IPS DF 6.9 (cell line): ENCODE measurements around the gene CALML3.

Experiments
- DNase-seq: peaks from one replicate; pipeline ENCODE4 v3.0.0-alpha.2; 2013; ENCODE audit warnings: low read depth, low spot score
- H3K27ac ChIP-seq: one replicate; pipeline ENCODE4 v1.5.1; 2013; ENCODE audit warnings: low read length, control low read depth
- H3K27me3 ChIP-seq: 2 replicates; pipeline ENCODE4 v1.6.1; 2013; ENCODE audit warnings: mild to moderate bottlenecking, low read length; ENCODE audit not compliant: control insufficient read depth, insufficient read depth
- H3K36me3 ChIP-seq: 2 replicates; pipeline ENCODE4 v1.6.1; 2013; ENCODE audit warnings: low read length; ENCODE audit not compliant: control insufficient read depth, insufficient read depth
- H3K4me1 ChIP-seq: 2 replicates; pipeline ENCODE4 v1.6.1; 2013; ENCODE audit warnings: low read length; ENCODE audit not compliant: control insufficient read depth, insufficient read depth
- H3K4me3 ChIP-seq: 2 replicates; pipeline ENCODE4 v1.5.1; 2013; ENCODE audit warnings: mild to moderate bottlenecking, low read length
- H3K9me3 ChIP-seq: 2 replicates; pipeline ENCODE4 v1.6.1; 2013; ENCODE audit warnings: low read length, inconsistent platforms; ENCODE audit not compliant: control insufficient read depth, insufficient read depth
- WGBS: extraction: QIAGEN DNeasy Blood & Tissue Kit; methylation state at CpG from one replicate; pipeline ENCODE4 v1.1.7; 2013; ENCODE audit warnings: mixed read lengths, missing lambda C conversion rate; ENCODE audit not compliant: insufficient read length, insufficient coverage; 5-methylcytosine and 5-hydroxymethylcytosine counted together

CALML3 gene

GRCh38 chr10:5492929-5493576 lies 31.7 kb upstream of the CALML3 start:
- H3K27ac ChIP-seq, result no peak overlapping the region
- H3K36me3 ChIP-seq, result no peaks in the 10 kb centered on the region
- H3K27me3 ChIP-seq, result no peaks in the 10 kb centered on the region
- no peaks in the 10 kb centered on the region for H3K4me1 ChIP-seq
- no peaks in the 10 kb centered on the region for H3K9me3 ChIP-seq
- no CpG with 5 or more reads among the region's 13 CpGs for WGBS
- DNase-seq, result no peak
- no peak overlapping the region for H3K4me3 ChIP-seq

- DNase-seq, result no peak
- Histone ChIP-seq H3K36me3 (no peaks in the 10 kb centered on the region), H3K4me1 (peaks cover 2% of the 10 kb centered on the region; the same call in 1 of the 2 replicates), H3K4me3 (no peak overlapping the region), H3K9me3 (no peaks in the 10 kb centered on the region), H3K27ac (no peak overlapping the region), H3K27me3 (no peaks in the 10 kb centered on the region)
- WGBS, result no CpG with 5 or more reads among the region's 3 CpGs
Measured at GRCh38 chr10:5493691-5494090, 31.1 kb upstream of the CALML3 start.

- no peaks in the 10 kb centered on the region for H3K27me3 ChIP-seq
- no peak overlapping the region for H3K27ac ChIP-seq
- H3K4me1 ChIP-seq, result peaks cover 2% of the 10 kb centered on the region; the same call in 1 of the 2 replicates
Measured at GRCh38 chr10:5494611-5495010, 30.1 kb upstream of the CALML3 start.

GRCh38 chr10:5496261-5497250 lies 28.2 kb upstream of the CALML3 start:
- H3K4me3 ChIP-seq, result no peak overlapping the region
- H3K27me3 ChIP-seq, result no peaks in the 10 kb centered on the region
- no peak overlapping the region for H3K27ac ChIP-seq
- no peaks in the 10 kb centered on the region for H3K36me3 ChIP-seq
- peaks cover 2% of the 10 kb centered on the region; the same call in 1 of the 2 replicates for H3K4me1 ChIP-seq
- no CpG with 5 or more reads among the region's 25 CpGs for WGBS
- DNase-seq, result no peak
- H3K9me3 ChIP-seq, result no peaks in the 10 kb centered on the region

More at GRCh38 chr10:5494611-5495010, 30.1 kb upstream of the CALML3 start:
- no peak overlapping the region for H3K4me3 ChIP-seq
- no peaks in the 10 kb centered on the region for H3K9me3 ChIP-seq
- no peak for DNase-seq
- WGBS, result no CpG with 5 or more reads among the region's 8 CpGs
- no peaks in the 10 kb centered on the region for H3K36me3 ChIP-seq

GRCh38 chr10:5497289-5497688 lies 27.5 kb upstream of the CALML3 start:
- no peak overlapping the region for H3K27ac ChIP-seq
- H3K4me1 ChIP-seq, result peaks cover 2% of the 10 kb centered on the region; the same call in 1 of the 2 replicates
- no CpG with 5 or more reads among the region's 6 CpGs for WGBS
- H3K4me3 ChIP-seq, result no peak overlapping the region
- H3K27me3 ChIP-seq, result no peaks in the 10 kb centered on the region
- H3K36me3 ChIP-seq, result no peaks in the 10 kb centered on the region
- no peaks in the 10 kb centered on the region for H3K9me3 ChIP-seq
- DNase-seq, result no peak

GRCh38 chr10:5497948-5498730 lies 26.6 kb upstream of the CALML3 start:
- WGBS, result no CpG with 5 or more reads among the region's 19 CpGs
- Histone ChIP-seq H3K4me3 (no peak overlapping the region), H3K9me3 (no peaks in the 10 kb centered on the region), H3K27ac (no peak overlapping the region), H3K27me3 (no peaks in the 10 kb centered on the region), H3K36me3 (no peaks in the 10 kb centered on the region), H3K4me1 (peaks cover 2% of the 10 kb centered on the region; the same call in 1 of the 2 replicates)
- DNase-seq, result no peak

GRCh38 chr10:5498791-5499492 lies 25.8 kb upstream of the CALML3 start:
- WGBS, result no CpG with 5 or more reads among the region's 61 CpGs
- H3K36me3 ChIP-seq, result no peaks in the 10 kb centered on the region
- H3K4me3 ChIP-seq, result no peak overlapping the region
- H3K4me1 ChIP-seq, result peaks cover 2% of the 10 kb centered on the region; the same call in 1 of the 2 replicates
- H3K9me3 ChIP-seq, result no peaks in the 10 kb centered on the region
- DNase-seq, result no peak
- no peak overlapping the region for H3K27ac ChIP-seq
- no peaks in the 10 kb centered on the region for H3K27me3 ChIP-seq

GRCh38 chr10:5499493-5500140 lies 25.1 kb upstream of the CALML3 start, which contains the start of gene CALML5:
CALML5 (minus strand) TSS chr10:5499570; CDS start chr10:5499438, 132 bp downstream.
- H3K4me3 ChIP-seq, result no peak within 1 kb of the TSS
- H3K4me1 ChIP-seq, result peaks cover 2% of the 10 kb centered on the region; the same call in 1 of the 2 replicates
- no peaks in the 10 kb centered on the region for H3K9me3 ChIP-seq
- DNase-seq, result no peak
- no CpG with 5 or more reads among the region's 10 CpGs for WGBS
- H3K36me3 ChIP-seq, result no peaks in the 10 kb centered on the region
- no peak within 1 kb of the TSS for H3K27ac ChIP-seq
- no peaks in the 10 kb centered on the region for H3K27me3 ChIP-seq

- H3K27ac ChIP-seq, result no peak overlapping the region
- no peaks in the 10 kb centered on the region for H3K36me3 ChIP-seq
- peaks cover 2% of the 10 kb centered on the region; the same call in 1 of the 2 replicates for H3K4me1 ChIP-seq
- no peak overlapping the region for H3K4me3 ChIP-seq
- DNase-seq, result no peak
- no CpG with 5 or more reads among the region's 7 CpGs for whole genome bisulfite sequencing
- no peaks in the 10 kb centered on the region for H3K27me3 ChIP-seq
- no peaks in the 10 kb centered on the region for H3K9me3 ChIP-seq
Measured at GRCh38 chr10:5500162-5500670, 24.5 kb upstream of the CALML3 start.
